ENCODE measurements around the gene RAI1.

DNA sequence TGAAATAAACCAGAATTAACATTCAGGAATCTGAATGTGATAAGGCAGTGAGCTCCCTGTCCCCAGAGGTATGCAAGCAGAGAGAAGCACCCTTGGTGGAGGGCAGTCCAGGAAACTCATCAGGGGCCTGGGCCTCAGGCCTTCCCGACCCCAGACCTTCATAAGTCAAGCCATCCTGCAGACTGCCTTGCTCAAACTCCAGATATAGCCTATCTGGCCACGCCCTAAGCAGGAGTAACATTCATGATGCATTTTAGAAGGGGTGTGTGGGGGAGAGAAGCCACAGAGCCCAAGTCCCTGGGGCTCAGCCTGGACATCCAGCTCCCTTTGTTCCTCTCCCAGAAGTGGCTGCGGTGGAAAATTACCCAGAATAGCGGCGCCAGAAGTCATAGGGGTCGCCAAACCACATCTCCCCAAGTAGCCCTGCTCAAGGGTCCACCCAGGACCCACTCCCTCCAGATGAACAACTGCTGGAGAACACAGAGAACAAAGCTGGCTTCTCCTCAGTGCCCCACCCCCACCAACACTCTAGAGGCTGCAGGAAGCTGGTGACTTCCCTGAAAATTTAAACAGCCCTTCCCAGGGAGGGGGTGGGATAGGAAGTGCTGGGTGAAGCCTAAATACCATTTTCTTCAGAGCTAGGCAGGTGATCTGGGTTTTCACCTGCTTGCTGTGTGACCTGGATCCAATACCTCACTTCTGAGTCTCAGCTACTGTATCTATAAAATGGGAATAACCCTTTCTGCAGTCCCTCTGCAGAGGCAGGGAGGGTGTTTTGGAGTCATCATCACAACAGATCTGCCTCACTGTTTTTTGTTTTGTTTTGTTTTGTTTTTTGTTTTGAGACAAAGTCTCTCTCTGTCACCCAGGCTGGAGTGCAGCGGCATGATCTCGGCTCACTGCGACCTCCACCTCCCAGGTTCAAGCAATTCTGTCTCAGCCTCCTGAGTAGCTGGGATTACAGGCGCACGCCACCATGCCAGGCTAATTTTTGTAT lies 157.0 kb downstream of the RAI1 start:
- TF ChIP-seq, protein P1, sequence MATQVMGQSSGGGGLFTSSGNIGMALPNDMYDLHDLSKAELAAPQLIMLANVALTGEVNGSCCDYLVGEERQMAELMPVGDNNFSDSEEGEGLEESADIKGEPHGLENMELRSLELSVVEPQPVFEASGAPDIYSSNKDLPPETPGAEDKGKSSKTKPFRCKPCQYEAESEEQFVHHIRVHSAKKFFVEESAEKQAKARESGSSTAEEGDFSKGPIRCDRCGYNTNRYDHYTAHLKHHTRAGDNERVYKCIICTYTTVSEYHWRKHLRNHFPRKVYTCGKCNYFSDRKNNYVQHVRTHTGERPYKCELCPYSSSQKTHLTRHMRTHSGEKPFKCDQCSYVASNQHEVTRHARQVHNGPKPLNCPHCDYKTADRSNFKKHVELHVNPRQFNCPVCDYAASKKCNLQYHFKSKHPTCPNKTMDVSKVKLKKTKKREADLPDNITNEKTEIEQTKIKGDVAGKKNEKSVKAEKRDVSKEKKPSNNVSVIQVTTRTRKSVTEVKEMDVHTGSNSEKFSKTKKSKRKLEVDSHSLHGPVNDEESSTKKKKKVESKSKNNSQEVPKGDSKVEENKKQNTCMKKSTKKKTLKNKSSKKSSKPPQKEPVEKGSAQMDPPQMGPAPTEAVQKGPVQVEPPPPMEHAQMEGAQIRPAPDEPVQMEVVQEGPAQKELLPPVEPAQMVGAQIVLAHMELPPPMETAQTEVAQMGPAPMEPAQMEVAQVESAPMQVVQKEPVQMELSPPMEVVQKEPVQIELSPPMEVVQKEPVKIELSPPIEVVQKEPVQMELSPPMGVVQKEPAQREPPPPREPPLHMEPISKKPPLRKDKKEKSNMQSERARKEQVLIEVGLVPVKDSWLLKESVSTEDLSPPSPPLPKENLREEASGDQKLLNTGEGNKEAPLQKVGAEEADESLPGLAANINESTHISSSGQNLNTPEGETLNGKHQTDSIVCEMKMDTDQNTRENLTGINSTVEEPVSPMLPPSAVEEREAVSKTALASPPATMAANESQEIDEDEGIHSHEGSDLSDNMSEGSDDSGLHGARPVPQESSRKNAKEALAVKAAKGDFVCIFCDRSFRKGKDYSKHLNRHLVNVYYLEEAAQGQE (tag by site-specific recombination; IDR thresholded peaks at IDR 0.05), result no peak
- TF ChIP-seq, protein P2, sequence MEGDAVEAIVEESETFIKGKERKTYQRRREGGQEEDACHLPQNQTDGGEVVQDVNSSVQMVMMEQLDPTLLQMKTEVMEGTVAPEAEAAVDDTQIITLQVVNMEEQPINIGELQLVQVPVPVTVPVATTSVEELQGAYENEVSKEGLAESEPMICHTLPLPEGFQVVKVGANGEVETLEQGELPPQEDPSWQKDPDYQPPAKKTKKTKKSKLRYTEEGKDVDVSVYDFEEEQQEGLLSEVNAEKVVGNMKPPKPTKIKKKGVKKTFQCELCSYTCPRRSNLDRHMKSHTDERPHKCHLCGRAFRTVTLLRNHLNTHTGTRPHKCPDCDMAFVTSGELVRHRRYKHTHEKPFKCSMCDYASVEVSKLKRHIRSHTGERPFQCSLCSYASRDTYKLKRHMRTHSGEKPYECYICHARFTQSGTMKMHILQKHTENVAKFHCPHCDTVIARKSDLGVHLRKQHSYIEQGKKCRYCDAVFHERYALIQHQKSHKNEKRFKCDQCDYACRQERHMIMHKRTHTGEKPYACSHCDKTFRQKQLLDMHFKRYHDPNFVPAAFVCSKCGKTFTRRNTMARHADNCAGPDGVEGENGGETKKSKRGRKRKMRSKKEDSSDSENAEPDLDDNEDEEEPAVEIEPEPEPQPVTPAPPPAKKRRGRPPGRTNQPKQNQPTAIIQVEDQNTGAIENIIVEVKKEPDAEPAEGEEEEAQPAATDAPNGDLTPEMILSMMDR (tag by site-specific recombination; IDR thresholded peaks at IDR 0.05), result no peak
- TF ChIP-seq ZNF530 (tag by site-specific recombination; IDR thresholded peaks at IDR 0.05; ENCODE audit: low read depth) (no peak), TCF7L2 (IDR thresholded peaks at IDR 0.05; ENCODE audit: borderline replicate concordance, low read depth, low read length) (no peak), ZNF654 (tag by site-specific recombination; IDR thresholded peaks at IDR 0.05; ENCODE audit: low read depth) (no peak), ZXDB (tag by site-specific recombination; IDR thresholded peaks at IDR 0.05) (no peak)

Measured in HEK293 (cell line).